Caco-2 (cell line): ENCODE results near the gene HTATSF1. TPM values are rescaled to one million over a fixed set of nuclear protein-coding genes. Genes with fewer than 3 reads are reported as not detected.

Source experiments
- BruUV-seq: library from RNA; stranded (reverse); fragments of 400-500 nt; replicated peaks from 2 replicates; lab custom pipeline; 2021; lab: Mats Ljungman, UMichigan
- CTCF ChIA-PET: fragments of 300-600 bp; sonication (Branson Sonifier 250); formaldehyde crosslinking; loops from one replicate; lab custom pipeline; 2022; ENCODE audit warnings: antibody characterized with exemption; lab: Charles Lee
- POLR2A ChIA-PET: fragments of 300-600 bp; sonication (Branson Sonifier 250); formaldehyde crosslinking; loops from one replicate; lab custom pipeline; 2022; ENCODE audit warnings: antibody characterized with exemption; lab: Charles Lee
- DNase-seq, 2 experiments: peaks; one replicate each; pipeline versions ENCODE4 v3.0.0 to v3.0.0-alpha.2; 2020 to 2022
- H3K27me3 ChIP-seq: replicated peaks from 2 replicates; pipeline ENCODE4 v1.6.0; 2011; ENCODE audit warnings: low read length; ENCODE audit not compliant: control insufficient read depth, insufficient read depth
- H3K36me3 ChIP-seq: 2 replicates; pipeline ENCODE4 v1.5.1; 2011; ENCODE audit warnings: low read length; ENCODE audit not compliant: control insufficient read depth, insufficient read depth
- H3K4me1 ChIP-seq: fragments of 250-450 bp; sonication (Bioruptor Pico); 2 replicates; pipeline ENCODE4 v1.5.1; 2020; ENCODE audit warnings: mild to moderate bottlenecking
- H3K4me3 ChIP-seq: 2 replicates; pipeline ENCODE4 v1.5.1; 2011; ENCODE audit warnings: low read depth, mild to moderate bottlenecking, control low read depth, low read length
- H3K9me3 ChIP-seq: fragments of 250-450 bp; sonication (Bioruptor Pico); 2 replicates; pipeline ENCODE4 v1.5.1; 2020; ENCODE audit warnings: mild to moderate bottlenecking, moderate library complexity
- H3K27ac Mint-ChIP-seq: one replicate; pipeline ENCODE4 v1.8.0; 2022; ENCODE audit warnings: mixed read lengths; ENCODE audit not compliant: unreplicated experiment
- H3K27me3 Mint-ChIP-seq: one replicate; pipeline ENCODE4 v1.8.0; 2022; ENCODE audit warnings: mixed read lengths; ENCODE audit not compliant: insufficient read depth, unreplicated experiment
- H3K36me3 Mint-ChIP-seq: one replicate; pipeline ENCODE4 v1.8.0; 2022; ENCODE audit warnings: mild to moderate bottlenecking, mixed read lengths; ENCODE audit not compliant: insufficient read depth, unreplicated experiment
- H3K4me1 Mint-ChIP-seq: one replicate; pipeline ENCODE4 v1.8.0; 2022; ENCODE audit warnings: low read depth, mixed read lengths; ENCODE audit not compliant: unreplicated experiment
- H3K4me3 Mint-ChIP-seq: one replicate; pipeline ENCODE4 v1.8.0; 2022; ENCODE audit warnings: mild to moderate bottlenecking, moderate library complexity, mixed read lengths; ENCODE audit not compliant: unreplicated experiment
- H3K9me3 Mint-ChIP-seq: one replicate; pipeline ENCODE4 v1.8.0; 2022; ENCODE audit warnings: mixed read lengths; ENCODE audit not compliant: unreplicated experiment
- CTCF ChIP-seq, 2 experiments: fragments of 200-600 bp in 1 of 2; IDR thresholded peaks; 1 replicate in 1 of 2; 2 replicates in 1 of 2; pipeline versions ENCODE4 v1.5.1 to v1.8.0; 2011 to 2022; ENCODE audit warnings: antibody characterized with exemption in 1 of 2, control low read depth in 1 of 2, inconsistent platforms in 1 of 2, low read depth in 1 of 2, low read length in 1 of 2, mild to moderate bottlenecking in 1 of 2, moderate library complexity in 1 of 2; ENCODE audit not compliant: insufficient read depth in 1 of 2, severe bottlenecking in 1 of 2, unreplicated experiment in 1 of 2
- intact Hi-C: fragments of 100-400 bp; cut with micrococcal nuclease; formaldehyde crosslinking; loops from one replicate; pipeline ENCODE4 v1.10.0; 2022; ENCODE audit not compliant: unreplicated experiment
- total RNA-seq: library from RNA; stranded (reverse); gene quantifications from 2 replicates; pipeline ENCODE4 v1.2.3, GENCODE V29; 2022

HTATSF1 gene
- total RNA-seq, 1 experiment from 2014 or later = 38.3 TPM

DNA sequence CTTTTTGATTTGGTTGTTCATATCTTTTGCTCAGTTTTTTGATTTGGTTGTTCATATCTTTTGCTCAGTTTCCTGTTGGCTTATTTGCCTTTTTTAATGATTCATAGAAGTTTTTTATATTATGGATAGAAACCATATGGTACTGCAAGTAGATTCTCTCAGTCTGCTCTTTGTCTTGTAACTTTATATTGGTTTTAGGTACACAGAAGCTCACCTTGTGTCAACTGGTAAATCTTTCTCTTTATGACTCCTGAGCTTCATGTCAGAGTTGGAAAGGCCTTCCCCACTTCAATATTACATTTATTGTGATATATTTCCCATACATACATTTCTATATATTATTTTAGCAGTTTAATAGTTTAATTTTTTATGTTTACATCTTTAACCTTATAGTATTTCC lies 26.4 kb downstream of the HTATSF1 start:
- DNase-seq = no peak
- Mint-ChIP-seq H3K4me3 (no peak overlapping the region), H3K27ac (no peak overlapping the region), H3K9me3 (peaks cover 11% of the 10 kb centered on the region), H3K4me1 (peaks cover 6% of the 10 kb centered on the region), H3K36me3 (no peaks in the 10 kb centered on the region), H3K27me3 (no peaks in the 10 kb centered on the region)
- Histone ChIP-seq H3K36me3 (no peaks in the 10 kb centered on the region), H3K27me3 (no peaks in the 10 kb centered on the region), H3K9me3 (no peaks in the 10 kb centered on the region), H3K4me1 (no peaks in the 10 kb centered on the region), H3K4me3 (no peak overlapping the region)
- no peak for TF ChIP-seq CTCF (IDR thresholded peaks at IDR 0.05; ENCODE audit: insufficient read depth in 1 of 2, low read depth in 1 of 2, low read length in 1 of 2, severe bottlenecking in 1 of 2, unreplicated experiment in 1 of 2)
- ChIA-PET CTCF (no interaction called here), POLR2A (no interaction called here)
- BruUV-seq = no TSS peak
- intact Hi-C loops = no loop called here

GRCh38 chrX:136525738-136526606 lies 28.6 kb downstream of the HTATSF1 start:
- H3K36me3 ChIP-seq = no peaks in the 10 kb centered on the region
- DNase-seq = no peak
- no peak overlapping the region for H3K4me3 ChIP-seq
- peaks cover 5% of the 10 kb centered on the region for H3K4me1 ChIP-seq
- TF ChIP-seq CTCF (IDR thresholded peaks at IDR 0.05; ENCODE audit: insufficient read depth in 1 of 2, low read depth in 1 of 2, low read length in 1 of 2, severe bottlenecking in 1 of 2, unreplicated experiment in 1 of 2) = no peak
- ChIA-PET CTCF (no interaction called here), POLR2A (no interaction called here)
- H3K27me3 ChIP-seq = no peaks in the 10 kb centered on the region
- Mint-ChIP-seq H3K27ac (no peak overlapping the region), H3K9me3 (peaks cover 11% of the 10 kb centered on the region), H3K4me3 (no peak overlapping the region), H3K36me3 (no peaks in the 10 kb centered on the region), H3K4me1 (peaks cover 19% of the 10 kb centered on the region), H3K27me3 (no peaks in the 10 kb centered on the region)
- no peaks in the 10 kb centered on the region for H3K9me3 ChIP-seq
- no TSS peak for BruUV-seq
- intact Hi-C loops = no loop called here

- Histone ChIP-seq H3K9me3 (no peaks in the 10 kb centered on the region), H3K27me3 (no peaks in the 10 kb centered on the region), H3K4me1 (peaks cover 12% of the 10 kb centered on the region), H3K36me3 (no peaks in the 10 kb centered on the region), H3K4me3 (no peak overlapping the region)
- peak; percentile 21 to 63 for DNase-seq
- ChIA-PET POLR2A (interaction anchor here (0.9 kb wide), 1 partner anchor 32 kb away, joined by 3 read pairs; the partner anchor contains the start of gene HTATSF1), CTCF (no interaction called here)
- H3K27ac Mint-ChIP-seq = peak overlapping the region; percentile 15
- BruUV-seq = no TSS peak
- H3K36me3 Mint-ChIP-seq = no peaks in the 10 kb centered on the region
- intact Hi-C loops = no loop called here
- H3K4me3 Mint-ChIP-seq = no peak overlapping the region
- H3K4me1 Mint-ChIP-seq = peaks cover 33% of the 10 kb centered on the region
- TF ChIP-seq CTCF (IDR thresholded peaks at IDR 0.05; ENCODE audit: insufficient read depth in 1 of 2, low read depth in 1 of 2, low read length in 1 of 2, severe bottlenecking in 1 of 2, unreplicated experiment in 1 of 2) = no peak
- H3K9me3 Mint-ChIP-seq = peaks cover 11% of the 10 kb centered on the region
- H3K27me3 Mint-ChIP-seq = no peaks in the 10 kb centered on the region
Observed at GRCh38 chrX:136528645-136529315, 31.4 kb downstream of the HTATSF1 start.
